CD1c-positive myeloid dendritic cell (primary cell): ENCODE results near the gene CIDEB.

ENCODE experiments used
- DNase-seq: peaks from one replicate; pipeline ENCODE4 v3.0.0-alpha.2; 2016; ENCODE audit errors: extremely low spot score

The CIDEB gene

DNA sequence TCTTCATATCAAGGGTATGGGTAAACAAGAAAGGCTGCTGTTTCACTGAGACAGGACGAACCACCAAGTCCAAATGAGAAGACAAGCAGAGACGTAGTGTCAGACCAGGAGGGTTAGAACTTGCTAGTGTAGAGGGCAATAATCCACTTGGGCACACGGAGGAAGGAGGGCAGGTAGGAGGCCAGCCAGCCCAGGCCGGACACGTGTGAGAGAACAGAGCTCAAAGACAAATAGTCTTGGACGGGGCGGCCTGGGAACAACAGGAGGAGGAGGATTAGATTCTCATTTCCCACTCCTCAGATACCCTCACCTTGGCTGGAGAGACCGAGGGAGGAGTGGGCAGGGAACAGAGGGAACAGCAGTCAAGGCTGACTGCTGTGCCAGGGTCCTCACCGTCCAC is 17.0 kb downstream of the CIDEB start:
- DNase-seq: no peak

DNA sequence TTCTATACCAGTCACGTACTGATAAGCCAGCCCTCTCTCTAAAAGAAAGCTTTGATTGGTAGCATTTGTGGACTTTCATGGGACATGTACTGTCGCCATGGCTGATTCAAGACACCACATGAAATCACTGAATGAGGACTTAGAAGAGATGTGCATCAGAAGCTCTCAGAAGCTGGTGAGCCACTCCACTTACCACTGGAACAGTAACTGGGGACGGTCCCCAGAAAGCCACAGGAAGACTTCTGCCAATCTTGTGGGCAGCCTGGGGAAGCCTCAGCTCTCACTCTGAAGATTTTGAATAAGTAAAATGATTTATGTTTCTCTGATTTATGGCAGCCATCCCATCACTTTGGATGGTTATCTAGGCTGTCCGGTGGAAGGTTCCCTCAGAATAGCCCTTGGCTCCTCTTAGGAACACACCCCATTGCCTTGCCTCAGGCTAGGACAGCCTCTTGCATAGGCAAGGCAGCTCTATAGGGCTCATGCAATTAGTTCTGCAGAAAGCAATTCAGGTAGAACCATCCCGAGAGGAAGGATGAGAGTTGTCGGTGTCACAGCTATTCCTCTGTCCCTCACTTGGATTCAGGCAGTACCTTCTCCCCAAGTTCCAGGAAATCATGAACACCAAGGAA is 18.0 kb downstream of the CIDEB start:
- no peak for DNase-seq

DNA sequence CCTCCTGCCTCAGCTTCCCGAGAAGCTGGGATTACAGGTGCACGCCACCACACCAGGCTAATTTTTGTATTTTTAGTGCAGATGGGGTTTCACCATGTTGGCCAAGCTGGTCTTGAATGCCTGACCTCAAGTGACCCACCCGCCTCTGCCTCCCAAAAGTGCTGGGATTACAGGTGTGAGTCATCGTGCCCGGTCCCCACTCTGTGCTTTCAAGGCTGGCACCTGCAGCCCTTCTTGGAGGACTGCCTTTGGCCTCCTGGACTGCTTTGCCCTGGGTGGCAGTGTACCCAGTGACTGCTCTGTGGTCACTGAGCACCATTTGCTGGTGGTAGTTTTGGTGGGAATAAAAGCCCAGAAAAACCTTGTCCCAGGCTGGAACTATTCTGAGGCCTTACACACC is 20.8 kb downstream of the CIDEB start:
- no peak for DNase-seq

DNA sequence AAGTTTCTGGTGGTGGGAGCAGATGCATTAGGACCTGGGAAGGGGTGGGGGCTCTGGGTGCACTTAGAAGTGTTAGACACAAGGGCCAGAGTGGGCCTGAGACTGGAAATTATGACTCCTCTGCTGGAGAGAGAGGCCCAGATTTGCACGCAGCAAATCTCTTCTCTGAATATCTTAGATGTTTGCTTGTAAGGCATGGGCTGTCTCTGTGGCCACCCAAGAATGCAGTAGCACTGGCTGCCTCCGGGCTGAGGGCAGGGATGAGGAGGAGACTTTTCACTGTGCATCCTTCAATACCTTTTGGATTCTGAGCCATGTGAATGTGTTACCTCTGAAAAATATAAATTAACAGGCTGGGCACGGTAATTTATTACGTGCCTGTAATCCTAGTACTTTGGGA is 22.4 kb downstream of the CIDEB start:
- no peak for DNase-seq

DNA sequence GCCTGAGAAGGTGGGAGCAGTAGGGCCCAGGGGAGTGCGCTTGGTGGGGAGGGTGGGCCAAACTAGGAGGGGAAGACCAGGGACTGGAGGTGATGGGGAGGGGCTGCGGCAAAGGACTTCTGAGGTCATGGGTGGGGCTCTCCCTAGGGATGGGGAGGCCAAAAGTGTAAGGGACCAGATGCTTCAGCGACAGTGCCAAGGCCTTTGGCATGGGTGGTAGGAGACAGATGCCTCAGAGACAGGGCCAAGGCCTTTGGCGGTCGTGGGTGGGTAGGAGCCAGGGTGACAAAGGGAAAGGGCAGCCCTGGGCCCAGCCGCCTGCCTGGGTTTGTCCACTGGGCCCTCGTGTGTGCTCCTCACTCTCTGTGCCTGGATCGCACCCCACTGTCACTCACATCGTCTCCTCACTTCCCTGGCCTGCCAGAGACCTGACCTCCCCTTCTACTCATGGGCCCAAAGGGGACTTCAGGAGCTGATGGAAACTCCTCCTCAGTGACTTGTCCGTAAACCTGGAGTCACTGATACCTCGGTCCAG is 23.2 kb downstream of the CIDEB start:
- DNase-seq: no peak

DNA sequence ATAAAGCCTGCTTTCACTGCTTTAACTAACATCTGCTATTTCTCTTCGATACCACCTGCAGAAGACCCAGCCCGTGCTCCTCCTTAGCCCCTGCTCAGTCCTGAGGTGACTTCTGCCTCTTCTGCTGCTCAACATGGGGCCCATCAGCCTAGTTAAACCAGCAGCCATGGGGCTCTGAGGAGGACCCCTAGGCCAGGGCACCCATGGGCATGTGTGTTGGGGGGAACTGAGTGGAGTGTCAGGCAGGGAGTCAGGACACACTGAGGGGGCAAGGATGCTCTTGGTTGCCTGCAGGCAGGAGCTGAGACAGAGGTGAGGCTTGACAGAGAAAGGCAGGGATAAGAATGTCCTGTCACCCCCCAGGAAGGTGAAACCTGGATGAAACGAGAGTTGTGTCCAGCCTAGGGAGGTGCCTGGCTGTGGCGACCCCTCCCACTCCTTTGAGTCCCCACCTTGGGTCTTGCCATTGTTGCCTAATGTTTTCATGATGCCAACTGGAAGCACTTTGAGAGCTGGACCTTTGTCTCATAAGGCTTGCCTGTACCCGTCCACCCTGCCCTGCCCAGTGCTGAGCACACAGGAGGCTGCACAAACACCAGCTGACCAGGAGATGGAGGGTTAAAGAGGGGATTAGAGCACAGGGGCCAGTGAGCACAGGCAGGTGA is 23.8 kb downstream of the CIDEB start:
- no peak for DNase-seq

DNA sequence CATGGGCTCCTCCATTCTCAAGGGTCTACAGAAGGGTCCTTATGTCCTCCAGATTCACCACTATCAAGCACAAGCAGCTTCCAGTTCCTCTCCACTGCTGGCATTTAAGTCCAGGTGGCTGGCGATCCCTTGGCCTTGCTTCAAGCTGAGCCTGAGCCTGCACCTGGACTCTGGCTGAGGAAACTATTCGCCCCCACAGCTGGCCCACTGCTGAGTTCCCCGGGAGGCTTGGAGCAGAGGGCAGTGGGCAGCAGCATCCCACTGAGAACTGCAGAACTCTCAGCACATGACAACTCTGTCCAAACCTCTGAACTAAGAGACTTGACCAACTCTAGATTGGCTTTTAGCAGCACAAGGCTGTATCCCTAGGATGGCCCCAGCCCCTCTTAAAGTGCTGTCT is 25.0 kb downstream of the CIDEB start:
- no peak for DNase-seq

DNA sequence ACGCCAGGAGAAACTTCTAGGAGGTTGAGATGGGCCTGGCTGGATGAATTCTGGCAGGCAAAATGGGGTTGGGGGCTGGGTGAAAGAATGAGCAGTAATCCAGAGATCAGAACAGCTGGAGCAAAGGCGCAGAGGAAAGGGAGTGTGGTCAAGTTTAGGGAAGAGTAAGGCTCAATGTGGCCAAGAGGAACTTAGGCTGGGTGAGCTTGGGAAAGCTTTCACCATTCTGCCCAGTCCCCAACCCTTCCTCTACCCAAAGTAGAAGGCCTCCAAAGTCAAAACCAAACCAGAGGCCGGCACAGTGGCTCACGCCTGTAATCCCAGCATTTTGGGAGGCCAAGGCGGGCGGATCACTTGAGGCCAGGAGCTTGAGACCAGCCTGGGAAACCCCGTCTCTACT is 26.1 kb downstream of the CIDEB start:
- peak; percentile 33 for DNase-seq

DNA sequence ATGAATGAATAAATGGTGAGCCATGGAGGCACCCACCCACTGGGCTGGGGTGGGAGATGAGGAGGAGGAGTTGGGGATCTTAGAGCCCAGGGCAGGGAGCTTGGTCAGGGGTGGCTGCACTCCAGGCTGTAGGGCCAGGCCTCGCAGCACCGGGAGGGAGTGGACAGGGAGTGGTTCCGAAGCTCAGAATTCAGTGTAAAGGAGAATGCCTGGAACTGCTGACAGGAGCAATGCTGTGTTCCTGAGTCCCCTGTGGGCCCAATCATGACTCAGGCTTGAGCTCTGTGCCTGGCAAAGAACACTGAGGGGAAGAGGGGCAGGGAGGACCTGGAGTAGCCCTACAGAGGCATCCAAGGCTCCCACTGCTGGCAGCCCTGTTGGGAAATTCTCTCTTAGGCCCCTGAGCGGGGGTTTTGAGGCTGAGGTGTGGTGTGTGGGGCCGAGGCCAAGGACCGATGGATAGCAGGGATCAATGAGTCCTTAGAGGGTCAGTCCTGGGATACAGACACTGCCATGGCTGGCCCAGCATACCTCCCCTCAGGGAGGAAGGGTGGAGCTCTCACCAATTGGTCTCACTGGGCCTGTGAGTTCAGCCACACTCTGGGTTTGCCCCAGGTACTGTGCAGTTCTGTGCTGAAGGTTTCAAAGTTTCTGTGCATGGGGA is 26.8 kb downstream of the CIDEB start:
- no peak for DNase-seq

DNA sequence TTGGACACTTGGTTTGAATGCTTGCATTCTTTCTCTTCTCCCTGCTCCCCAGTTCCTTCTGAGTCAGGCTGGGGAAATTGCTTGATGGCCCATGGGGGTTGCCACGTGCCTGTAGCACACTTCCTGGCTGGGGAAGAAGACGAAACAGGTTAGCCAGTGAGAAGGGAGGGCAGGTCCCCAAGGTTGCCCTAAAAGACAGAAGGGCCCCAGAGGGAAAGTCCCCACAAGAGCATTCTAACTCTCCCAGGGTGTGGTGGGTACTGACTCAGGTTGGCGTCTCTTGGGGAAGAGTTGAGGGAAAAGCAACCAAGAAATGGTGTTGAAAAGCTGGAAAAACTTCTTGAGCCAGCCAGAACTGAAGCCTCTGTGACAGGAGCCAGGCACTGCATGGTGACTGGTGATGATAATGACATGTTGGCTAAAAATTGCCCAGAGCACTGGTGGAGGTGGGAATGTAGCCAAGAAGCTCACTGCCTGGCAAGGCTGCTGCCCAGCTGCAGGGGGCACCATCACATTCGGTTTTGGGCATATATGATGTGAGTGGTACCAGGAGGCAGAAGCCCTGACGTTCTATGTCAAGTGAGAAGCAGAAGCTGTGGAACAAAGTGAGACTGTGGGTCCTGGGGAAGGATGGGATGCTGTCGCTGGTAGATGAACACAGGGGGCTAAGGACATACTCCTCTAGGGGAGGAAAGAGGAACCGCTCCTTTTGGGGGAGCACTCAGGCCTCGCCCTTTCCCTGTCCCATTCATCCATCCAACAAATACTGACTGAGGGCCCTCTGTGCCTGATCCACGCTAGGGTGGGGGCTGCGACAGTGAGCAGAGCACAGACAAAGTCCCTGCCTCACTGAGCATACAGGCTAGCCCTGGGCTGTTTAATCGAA is 28.2 kb downstream of the CIDEB start:
- peak; percentile 47 for DNase-seq

DNA sequence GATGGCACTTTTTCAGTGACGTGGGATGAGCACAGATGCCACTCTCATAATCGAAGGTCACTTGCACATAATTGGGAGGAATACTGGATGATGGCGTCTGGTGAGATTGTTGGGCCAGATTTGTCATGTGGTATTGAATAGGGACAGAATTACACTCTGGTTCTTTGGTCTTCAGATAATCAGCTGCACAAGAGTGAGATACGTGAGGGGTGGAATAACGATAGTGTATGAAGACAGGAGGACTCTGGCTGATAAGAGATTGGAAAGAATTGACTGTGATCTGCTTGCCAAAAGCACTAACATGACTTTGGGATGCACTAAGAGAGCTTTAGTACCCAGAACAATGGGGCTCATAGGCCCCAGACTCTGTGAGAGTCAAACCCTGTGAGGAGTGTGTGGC is 29.4 kb downstream of the CIDEB start:
- DNase-seq: no peak

DNA sequence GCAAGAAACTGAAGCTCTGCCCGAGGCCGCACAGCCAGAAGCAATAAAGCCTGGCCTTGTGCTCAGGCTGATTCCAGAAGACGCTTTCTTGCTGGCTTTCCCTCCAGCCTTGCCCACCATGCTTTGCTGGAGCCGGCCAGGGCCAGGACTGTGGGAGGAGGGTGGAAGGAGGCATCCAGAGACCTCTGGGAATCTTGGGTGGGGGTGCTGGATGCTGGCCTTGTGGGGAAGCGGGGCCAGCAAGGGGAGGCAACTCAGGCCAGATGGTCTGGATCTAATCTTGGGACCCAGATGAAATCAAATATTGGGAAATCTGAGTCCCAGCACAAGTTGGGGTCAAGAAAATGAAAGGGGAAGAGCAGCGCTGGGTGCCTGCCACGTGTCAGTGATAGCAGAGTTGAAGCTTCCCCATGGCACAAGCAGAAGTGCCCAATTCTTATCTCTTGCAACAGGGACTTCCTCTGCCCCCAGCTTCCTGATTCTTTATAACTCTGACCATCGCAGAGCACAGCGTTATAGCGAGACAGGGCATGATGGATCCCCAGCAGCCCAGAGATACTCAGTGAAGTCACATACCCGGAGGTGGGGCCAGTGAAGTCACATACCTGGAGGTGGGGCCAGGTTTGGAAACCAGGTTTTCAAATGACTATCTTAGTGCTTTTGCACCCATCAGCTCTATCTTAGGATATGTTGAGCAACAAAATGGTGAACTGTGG is 30.0 kb downstream of the CIDEB start:
- peak; percentile 91 for DNase-seq

DNA sequence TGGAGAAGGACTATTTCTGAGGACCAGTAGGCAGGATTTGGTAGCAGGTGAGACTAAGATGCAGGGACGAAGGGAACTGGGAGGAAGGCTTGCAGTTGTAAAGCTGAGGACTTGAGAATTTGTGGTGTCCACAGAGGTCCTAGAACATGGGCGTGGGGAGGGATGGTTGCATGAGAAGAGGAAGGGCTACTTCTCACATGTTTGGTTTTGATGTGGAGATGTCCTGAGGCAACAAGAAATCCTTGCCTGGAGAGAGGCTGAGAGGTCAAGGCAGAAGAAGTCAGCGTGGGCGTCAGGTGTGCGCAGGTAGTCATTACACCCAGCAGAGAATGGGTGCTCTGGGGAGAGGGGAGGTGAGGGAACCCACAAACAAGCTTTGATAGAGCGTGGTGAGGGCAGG is 30.7 kb downstream of the CIDEB start:
- peak; percentile 65 for DNase-seq

DNA sequence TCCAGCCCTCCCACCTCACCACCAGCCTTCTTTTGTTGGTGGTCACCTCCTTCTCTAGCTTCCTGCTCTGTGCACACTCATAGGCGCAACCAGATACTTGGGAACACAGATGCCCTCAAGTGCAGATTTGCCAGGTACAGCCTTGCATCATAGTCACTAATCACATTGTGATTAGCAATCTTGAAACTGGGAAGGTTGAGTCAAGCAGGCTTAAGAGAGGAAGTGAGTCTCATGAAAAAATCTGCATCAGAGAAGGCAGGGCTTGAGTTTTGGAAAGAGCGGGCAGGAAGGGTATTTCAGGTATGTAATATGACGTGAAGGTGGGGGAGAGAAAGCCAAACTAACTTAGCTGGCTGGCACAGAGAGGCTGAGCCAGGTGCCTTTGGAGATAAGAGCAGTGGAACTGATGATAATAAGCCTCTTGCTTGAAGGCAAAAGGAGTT is 33.7 kb downstream of the CIDEB start:
- peak; percentile 93 for DNase-seq

DNA sequence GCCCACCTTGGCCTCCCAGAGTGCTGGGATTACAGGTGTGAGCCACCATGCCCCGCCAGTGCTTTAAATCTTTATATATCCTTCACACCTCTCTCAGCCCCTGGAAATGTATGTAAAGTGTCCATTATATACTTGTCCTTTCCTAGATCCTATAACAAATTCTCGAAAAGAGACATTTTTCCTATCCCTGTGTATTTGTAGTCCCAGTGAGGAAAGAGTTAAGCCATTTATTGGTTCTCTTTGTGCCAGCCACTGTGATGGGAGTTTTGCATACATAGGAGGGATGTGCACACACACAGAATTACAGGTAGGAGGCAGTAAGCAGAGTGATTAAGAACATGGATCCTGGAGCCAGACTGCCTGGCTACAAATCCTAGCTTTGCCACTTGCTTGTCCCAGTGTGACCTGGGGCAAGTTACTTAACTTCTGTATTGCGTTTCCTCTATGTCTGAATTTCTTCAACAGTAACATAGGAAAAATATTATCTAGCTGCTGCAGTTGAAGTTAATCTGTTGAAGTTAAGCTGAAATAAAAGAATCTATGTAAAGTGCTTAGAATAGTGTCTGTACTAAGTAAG is 34.3 kb downstream of the CIDEB start:
- no peak for DNase-seq

DNA sequence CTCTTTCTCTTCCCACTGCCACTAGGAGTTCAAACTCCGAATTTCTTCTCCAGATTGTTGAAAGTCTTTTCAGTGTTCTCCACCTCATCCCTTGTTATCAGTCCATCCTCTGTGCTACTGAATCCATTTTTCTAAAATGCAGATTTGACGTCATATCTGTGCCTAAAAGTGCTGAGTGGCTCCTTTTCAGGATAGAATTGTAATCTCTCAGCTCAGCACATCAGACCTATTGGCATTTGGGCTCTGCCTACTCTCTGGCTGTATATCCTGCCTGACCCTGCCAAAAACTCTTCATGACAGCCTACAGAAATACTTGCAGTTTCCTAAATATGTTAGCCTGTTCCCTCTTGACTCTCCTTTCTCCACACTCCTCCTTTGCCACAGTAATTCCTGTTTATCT is 35.3 kb downstream of the CIDEB start:
- no peak for DNase-seq

DNA sequence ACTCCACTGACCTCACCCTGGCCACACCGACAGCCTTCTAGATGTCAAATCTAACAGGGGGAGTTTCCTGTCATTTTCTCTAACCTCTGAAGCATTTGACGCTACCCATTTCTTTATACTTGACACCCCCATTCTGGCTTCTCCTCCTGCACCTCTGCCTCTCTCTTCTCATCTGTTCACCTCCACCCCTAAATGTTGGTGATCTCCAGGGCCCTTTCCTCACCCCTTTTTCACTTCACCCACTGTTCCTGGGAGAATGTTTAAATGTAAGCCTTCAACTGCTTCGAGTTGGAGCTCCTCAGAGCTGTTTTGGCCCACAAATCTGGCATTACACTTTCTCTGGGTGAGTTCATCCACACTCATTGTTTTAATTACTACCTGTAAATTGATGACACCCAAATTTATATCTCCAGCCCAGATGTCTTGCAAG is 35.9 kb downstream of the CIDEB start:
- no peak for DNase-seq

DNA sequence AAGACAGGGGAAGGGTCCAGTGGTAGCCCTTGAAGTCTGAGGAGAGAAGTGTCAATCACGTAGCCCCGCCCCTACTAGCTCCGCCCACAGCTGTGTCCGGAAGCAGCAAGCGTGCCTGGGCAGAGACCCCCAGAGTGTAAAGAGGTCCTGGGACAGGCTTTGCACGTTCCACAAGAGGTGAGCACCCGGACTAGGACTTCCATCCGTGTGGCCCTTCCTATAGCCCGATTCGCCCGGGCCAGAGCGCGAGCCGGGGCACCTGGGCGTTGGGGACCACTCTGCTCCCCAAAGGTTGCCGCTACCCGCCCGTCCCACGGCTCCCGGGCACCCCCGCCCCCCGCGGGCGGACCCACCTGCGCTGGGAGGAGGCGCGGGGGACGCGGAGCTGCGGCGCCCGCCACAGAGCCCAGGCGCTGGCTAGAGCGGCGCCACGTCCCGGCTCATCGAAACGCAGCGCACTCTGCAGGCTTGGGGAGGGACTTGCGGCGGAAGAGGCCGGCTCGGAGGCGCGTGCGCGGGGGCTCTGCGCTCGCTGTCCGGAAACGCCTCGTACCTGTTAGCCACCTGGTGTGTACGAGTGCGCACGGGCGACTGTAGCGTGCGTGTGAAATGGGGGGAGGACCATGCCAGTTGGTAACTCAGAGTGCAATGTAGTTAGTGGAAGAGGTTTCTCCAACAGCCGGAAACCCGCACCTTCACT is 36.5 kb downstream of the CIDEB start, which contains the start of gene RABGGTA:
Gene RABGGTA, minus strand, starts transcription at position 464 of the 700 bp plus-strand sequence. CDS start 482 bp downstream, outside the sequence.
- DNase-seq: peak; percentile 92

DNA sequence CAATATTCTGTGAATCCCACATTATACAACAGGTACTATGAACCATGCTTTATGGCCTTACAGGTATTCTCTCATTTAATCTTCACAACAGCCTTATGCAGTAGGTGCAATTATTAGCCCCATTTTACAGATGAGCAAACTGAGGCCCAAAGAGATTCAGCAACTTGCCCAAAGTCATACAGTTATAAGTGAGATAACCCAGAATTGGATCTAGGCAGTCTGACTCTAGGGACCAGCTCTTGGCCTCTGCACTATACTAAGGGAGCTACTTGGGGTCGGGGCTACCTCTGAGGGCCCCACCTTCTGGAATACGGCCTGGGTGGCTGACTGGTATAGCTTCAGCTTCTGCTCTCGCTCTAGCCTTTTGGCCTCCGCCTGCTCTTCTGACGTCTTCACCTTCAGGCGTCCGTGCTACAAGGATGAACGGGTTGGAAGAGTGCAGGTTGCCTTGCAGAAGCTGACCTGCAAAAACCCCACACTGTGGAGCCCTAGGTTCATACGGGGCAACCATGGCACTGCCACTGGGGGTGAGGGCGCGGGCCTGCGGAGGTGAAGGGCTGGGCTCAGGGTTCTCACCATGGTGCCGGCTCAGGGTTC is 37.1 kb downstream of the CIDEB start:
- DNase-seq: no peak
